Activated CD8-positive, alpha-beta memory T cell treated with anti-CD3 and anti-CD28 coated beads, Interleukin-2, amount 50 U/mL, for 24 hours (primary cell): ENCODE results near the gene CHTF8.

Experiments
- DNase-seq: peaks from one replicate; pipeline ENCODE4 v3.0.0-alpha.2; 2020; ENCODE audit errors: extremely low read depth

CHTF8 gene

DNA sequence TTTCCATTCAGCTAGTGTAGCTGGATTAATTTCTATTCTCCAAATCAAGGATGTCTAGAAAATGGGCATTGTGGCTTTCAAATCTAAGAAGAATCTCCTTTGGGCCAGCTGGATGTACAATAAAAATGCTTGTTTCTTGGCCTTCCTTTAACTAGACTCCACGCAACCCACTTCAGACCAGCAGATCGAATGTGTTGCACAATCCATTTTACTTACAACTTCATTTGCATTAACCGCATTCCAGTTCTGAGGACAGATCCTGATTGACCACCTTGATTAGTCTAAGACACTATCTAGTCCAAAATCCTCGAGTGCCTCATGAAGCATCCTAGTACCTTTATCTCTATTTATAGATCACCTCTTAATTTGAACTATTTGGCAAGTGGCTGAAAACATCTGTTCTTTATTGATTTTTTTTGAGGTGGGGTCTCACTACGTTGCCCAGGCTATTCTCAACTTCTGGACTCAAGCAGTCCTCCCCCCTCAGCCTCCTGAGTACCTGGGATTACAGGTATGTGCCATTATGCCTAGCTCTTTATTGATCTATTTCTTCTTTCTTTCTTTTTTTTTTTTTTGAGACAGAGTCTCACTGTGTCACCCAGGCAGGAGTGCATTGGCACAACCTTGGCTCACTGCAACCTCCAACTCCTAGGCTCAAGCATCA is 47.2 kb downstream of the CHTF8 start:
- DNase-seq = no peak

GRCh38 chr16:69084289-69084688 is 48.1 kb downstream of the CHTF8 start:
- no peak for DNase-seq

DNA sequence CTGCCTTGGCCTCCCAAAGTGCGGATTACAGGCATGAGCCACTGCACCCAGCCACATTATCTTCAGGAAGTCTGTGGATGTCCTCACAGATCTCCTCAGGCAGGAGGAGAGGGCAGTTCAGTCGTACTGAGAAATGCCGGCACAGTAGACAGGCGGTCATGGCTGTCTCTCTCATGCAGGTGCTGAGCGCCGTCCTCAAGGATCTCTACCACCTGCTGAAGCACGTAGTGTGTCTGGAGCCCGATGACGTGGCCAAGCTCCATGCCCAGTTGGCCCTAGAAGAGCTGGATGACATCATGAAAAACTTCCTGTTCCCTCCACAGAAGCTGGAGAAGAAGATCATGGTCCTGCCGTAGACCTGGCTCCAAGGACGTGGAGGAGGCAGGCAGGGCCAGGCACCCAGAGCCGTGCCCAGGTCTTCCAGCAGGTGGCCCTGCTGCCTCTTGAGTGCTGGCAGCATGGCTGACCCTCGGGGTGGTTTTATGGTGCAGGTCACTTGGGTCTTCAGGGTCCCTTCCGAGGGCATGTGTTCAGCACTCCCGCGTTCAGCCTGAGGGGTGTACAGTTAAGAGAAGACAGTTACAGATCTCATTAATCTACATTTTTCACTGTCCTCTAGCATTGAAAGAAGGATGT is 49.0 kb downstream of the CHTF8 start:
- DNase-seq = no peak

- DNase-seq = no peak
Observed at GRCh38 chr16:69079697-69080096, 52.7 kb downstream of the CHTF8 start.

- DNase-seq = no peak
Observed at GRCh38 chr16:69078073-69078472, 54.3 kb downstream of the CHTF8 start.

DNA sequence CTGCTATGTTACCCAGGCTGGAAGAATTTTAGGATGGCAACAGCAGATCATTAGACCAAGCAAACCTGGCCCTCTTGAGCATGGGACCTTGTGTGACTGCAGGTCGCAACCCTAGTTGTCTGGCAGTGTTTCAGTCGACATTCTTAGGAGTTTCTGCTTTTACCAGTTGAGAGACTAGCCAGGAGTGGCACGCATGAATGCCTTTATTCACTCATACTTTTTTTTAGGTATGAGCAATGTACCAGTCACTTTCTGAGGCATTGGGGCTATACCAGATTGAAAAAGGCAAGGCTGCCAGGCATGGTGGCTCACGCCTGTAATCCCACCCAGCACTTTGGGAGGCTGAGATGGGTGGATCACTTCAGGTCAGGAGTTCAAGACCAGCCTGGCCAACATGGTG is 55.1 kb downstream of the CHTF8 start:
- DNase-seq = no peak

- DNase-seq = no peak
Observed at GRCh38 chr16:69073181-69073702, 59.1 kb downstream of the CHTF8 start.

DNA sequence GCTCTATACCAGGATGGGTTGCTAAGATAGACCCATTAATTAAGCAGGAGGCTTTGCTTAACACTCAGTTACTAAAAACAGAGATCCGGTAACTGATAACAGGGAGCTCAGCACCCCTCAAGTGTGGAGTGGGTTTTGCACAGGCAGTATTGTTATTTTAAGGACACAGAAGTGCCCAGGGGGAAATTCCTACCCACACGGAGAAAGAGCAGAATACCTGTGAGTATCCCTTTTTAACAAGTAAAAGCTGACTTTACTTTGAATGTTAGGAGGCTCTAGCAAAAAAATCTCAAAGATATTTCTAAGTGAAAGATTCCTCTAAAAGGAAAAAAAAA is 59.8 kb downstream of the CHTF8 start:
- DNase-seq = no peak

GRCh38 chr16:69071036-69071435 is 61.4 kb downstream of the CHTF8 start:
- DNase-seq = no peak

- DNase-seq = no peak
Observed at GRCh38 chr16:69069504-69069903, 62.9 kb downstream of the CHTF8 start.
